Endodermal cell (in vitro differentiated cells): ENCODE data around the gene NCAN. TPM values are rescaled to one million over a fixed set of nuclear protein-coding genes. Genes with fewer than 3 reads are reported as not detected.

Experiments
- DNase-seq: peaks from one replicate; pipeline ENCODE4 v3.0.0-alpha.2; 2017
- H3K27ac ChIP-seq: 2 replicates; pipeline ENCODE4 v1.5.1; 2013; ENCODE audit warnings: mild to moderate bottlenecking, low read depth, low read length, moderate library complexity
- H3K27me3 ChIP-seq: 2 replicates; pipeline ENCODE4 v1.6.1; 2013; ENCODE audit warnings: mild to moderate bottlenecking, low read length, moderate library complexity; ENCODE audit not compliant: insufficient read depth, control insufficient read depth, poor library complexity, severe bottlenecking
- H3K36me3 ChIP-seq: 2 replicates; pipeline ENCODE4 v1.7.0; 2013; ENCODE audit warnings: mild to moderate bottlenecking, low read length, moderate library complexity; ENCODE audit not compliant: control insufficient read depth, insufficient read depth
- H3K4me1 ChIP-seq: one replicate; pipeline ENCODE4 v1.7.0; 2013; ENCODE audit warnings: low read length; ENCODE audit not compliant: control insufficient read depth, insufficient read depth
- H3K4me3 ChIP-seq: 2 replicates; pipeline ENCODE4 v1.5.1; 2013; ENCODE audit warnings: mild to moderate bottlenecking, low read length, moderate library complexity
- H3K9ac ChIP-seq: 2 replicates; pipeline ENCODE4 v1.6.1; 2013; ENCODE audit warnings: mild to moderate bottlenecking, low read length, moderate library complexity; ENCODE audit not compliant: poor library complexity, severe bottlenecking; ENCODE audit errors: extremely low read depth
- H3K9me3 ChIP-seq: 2 replicates; pipeline ENCODE4 v1.6.1; 2013; ENCODE audit warnings: mild to moderate bottlenecking, low read length, moderate library complexity; ENCODE audit not compliant: control insufficient read depth
- H3K27ac Mint-ChIP-seq: 2 replicates; pipeline ENCODE4 v1.8.0; 2020; ENCODE audit warnings: mixed read lengths
- H3K27me3 Mint-ChIP-seq: 2 replicates; pipeline ENCODE4 v1.8.0; 2021; ENCODE audit warnings: mild to moderate bottlenecking, mixed read lengths; ENCODE audit not compliant: insufficient read depth
- H3K36me3 Mint-ChIP-seq: 2 replicates; pipeline ENCODE4 v1.8.0; 2020; ENCODE audit warnings: low read depth, mixed read lengths
- H3K4me1 Mint-ChIP-seq: 2 replicates; pipeline ENCODE4 v1.8.0; 2020; ENCODE audit warnings: mixed read lengths
- H3K4me3 Mint-ChIP-seq: 2 replicates; pipeline ENCODE4 v1.8.0; 2020; ENCODE audit warnings: mild to moderate bottlenecking, moderate library complexity, mixed read lengths
- H3K9me3 Mint-ChIP-seq: 2 replicates; pipeline ENCODE4 v1.8.0; 2020; ENCODE audit warnings: mild to moderate bottlenecking, mixed read lengths
- CTCF ChIP-seq: fragments of 200-600 bp; sonication (generic); conservative IDR thresholded peaks from 2 replicates; pipeline ENCODE4 v1.5.0; 2021; ENCODE audit warnings: antibody characterized with exemption, mild to moderate bottlenecking
- WGBS, 2 experiments: methylation state at CpG; one replicate each; pipeline versions ENCODE4 v1.1.5 to v1.1.7; 2013; ENCODE audit warnings: missing lambda C conversion rate in 2 of 2, mixed read lengths in 1 of 2; ENCODE audit not compliant: insufficient coverage in 1 of 2, insufficient read length in 1 of 2; 5-methylcytosine and 5-hydroxymethylcytosine counted together
- total RNA-seq, 2 donors: library from RNA; stranded (reverse); fragmentation: NEBNext Ultra II Directional in 1 of 2; extraction: Animal tissue kit (Norgen Biotek cat#: 25700) in 1 of 2; gene quantifications; 2 replicates in 1 of 2; 3 replicates in 1 of 2; pipeline ENCODE4 v1.2.1, GENCODE V29; 2021

Gene NCAN
- total RNA-seq, 2 donors from 2014 or later, result 0.77 to 4.2 TPM

- Mint-ChIP-seq H3K27ac (no peak overlapping the region), H3K4me3 (no peak overlapping the region), H3K27me3 (peaks cover 70% of the 10 kb centered on the region), H3K36me3 (peaks cover 3% of the 10 kb centered on the region), H3K9me3 (peaks cover 8% of the 10 kb centered on the region), H3K4me1 (peaks cover 7% of the 10 kb centered on the region)
- no peak overlapping the region for H3K9ac ChIP-seq
- peaks cover 40% of the 10 kb centered on the region for H3K27me3 ChIP-seq
- 91 to 100% methylated on average over 1 to 2 of the region's 2 CpGs for WGBS, 2 experiments
- no peak overlapping the region for H3K27ac ChIP-seq
- peak; percentile 88 for DNase-seq
- no peaks in the 10 kb centered on the region for H3K36me3 ChIP-seq
- H3K4me1 ChIP-seq, result no peaks in the 10 kb centered on the region
- H3K4me3 ChIP-seq, result no peak overlapping the region
- no peaks in the 10 kb centered on the region for H3K9me3 ChIP-seq
- no peak for TF ChIP-seq CTCF
Measured at GRCh38 chr19:19259741-19260140, 48.0 kb downstream of the NCAN start.

GRCh38 chr19:19260417-19261214 lies 48.9 kb downstream of the NCAN start:
- H3K27me3 ChIP-seq, result peaks cover 34% of the 10 kb centered on the region
- Mint-ChIP-seq H3K4me1 (peaks cover 7% of the 10 kb centered on the region), H3K9me3 (peaks cover 8% of the 10 kb centered on the region), H3K27ac (no peak overlapping the region), H3K36me3 (peaks cover 3% of the 10 kb centered on the region), H3K4me3 (peak overlapping the region; percentile 52), H3K27me3 (peaks cover 69% of the 10 kb centered on the region)
- H3K9me3 ChIP-seq, result no peaks in the 10 kb centered on the region
- DNase-seq, result no peak
- H3K4me1 ChIP-seq, result no peaks in the 10 kb centered on the region
- no peak overlapping the region for H3K4me3 ChIP-seq
- no peaks in the 10 kb centered on the region for H3K36me3 ChIP-seq
- no peak overlapping the region for H3K27ac ChIP-seq
- whole genome bisulfite sequencing, 2 experiments, result 81 to 92% methylated on average over 27 to 36 of the region's 36 CpGs
- no peak overlapping the region for H3K9ac ChIP-seq
- TF ChIP-seq CTCF, result peak; percentile 28

GRCh38 chr19:19261350-19262189 lies 49.8 kb downstream of the NCAN start:
- TF ChIP-seq CTCF, result no peak
- no peaks in the 10 kb centered on the region for H3K4me1 ChIP-seq
- Mint-ChIP-seq H3K9me3 (peaks cover 8% of the 10 kb centered on the region), H3K4me1 (peaks cover 7% of the 10 kb centered on the region), H3K4me3 (peak overlapping the region; percentile 52), H3K27ac (no peak overlapping the region), H3K27me3 (peaks cover 64% of the 10 kb centered on the region), H3K36me3 (peaks cover 3% of the 10 kb centered on the region)
- H3K4me3 ChIP-seq, result peak overlapping the region; percentile 70
- H3K27me3 ChIP-seq, result peaks cover 34% of the 10 kb centered on the region
- H3K36me3 ChIP-seq, result no peaks in the 10 kb centered on the region
- H3K9ac ChIP-seq, result peak overlapping the region; percentile 6
- H3K9me3 ChIP-seq, result no peaks in the 10 kb centered on the region
- no peak overlapping the region for H3K27ac ChIP-seq
- WGBS, 2 experiments, result 5 to 9% methylated on average over 32 to 47 of the region's 52 CpGs
- DNase-seq, result peak; percentile 90
